ENCODE results near the gene CGREF1. TPM values are rescaled to one million over a fixed set of nuclear protein-coding genes. Genes with fewer than 3 reads are reported as not detected.

Gene CGREF1
- total RNA-seq, 2 experiments from 2014 or later, result 3.7 to 4.3 TPM

- TF ChIP-seq, protein P1, sequence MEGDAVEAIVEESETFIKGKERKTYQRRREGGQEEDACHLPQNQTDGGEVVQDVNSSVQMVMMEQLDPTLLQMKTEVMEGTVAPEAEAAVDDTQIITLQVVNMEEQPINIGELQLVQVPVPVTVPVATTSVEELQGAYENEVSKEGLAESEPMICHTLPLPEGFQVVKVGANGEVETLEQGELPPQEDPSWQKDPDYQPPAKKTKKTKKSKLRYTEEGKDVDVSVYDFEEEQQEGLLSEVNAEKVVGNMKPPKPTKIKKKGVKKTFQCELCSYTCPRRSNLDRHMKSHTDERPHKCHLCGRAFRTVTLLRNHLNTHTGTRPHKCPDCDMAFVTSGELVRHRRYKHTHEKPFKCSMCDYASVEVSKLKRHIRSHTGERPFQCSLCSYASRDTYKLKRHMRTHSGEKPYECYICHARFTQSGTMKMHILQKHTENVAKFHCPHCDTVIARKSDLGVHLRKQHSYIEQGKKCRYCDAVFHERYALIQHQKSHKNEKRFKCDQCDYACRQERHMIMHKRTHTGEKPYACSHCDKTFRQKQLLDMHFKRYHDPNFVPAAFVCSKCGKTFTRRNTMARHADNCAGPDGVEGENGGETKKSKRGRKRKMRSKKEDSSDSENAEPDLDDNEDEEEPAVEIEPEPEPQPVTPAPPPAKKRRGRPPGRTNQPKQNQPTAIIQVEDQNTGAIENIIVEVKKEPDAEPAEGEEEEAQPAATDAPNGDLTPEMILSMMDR (IDR thresholded peaks at IDR 0.05), result no peak
- ATAC-seq (no peak), DNase-seq (no peak)
- ChIA-PET POLR2A (interaction anchor here (0.6 to 3.1 kb wide), 7 partner anchors 8 to 110 kb away, joined by 3 to 12 read pairs (median 4); partner anchors contain the start of gene AGBL5), CTCF (interaction anchor here (0.9 to 1.7 kb wide), 3 partner anchors 13 to 212 kb away, joined by 3 to 9 read pairs (median 4); partner anchors contain the start of gene AGBL5)
- intact Hi-C loops (cut with micrococcal nuclease), result no loop called here
- no peak overlapping the region for H3K27ac Mint-ChIP-seq
- H3K4me1 Mint-ChIP-seq (ENCODE audit: low read depth), result peaks cover 39% of the 10 kb centered on the region
- H3K27me3 Mint-ChIP-seq, result no peaks in the 10 kb centered on the region
- H3K4me3 Mint-ChIP-seq, result no peak overlapping the region
- H3K36me3 Mint-ChIP-seq (ENCODE audit: low read depth), result peaks cover 41% of the 10 kb centered on the region
- no peaks in the 10 kb centered on the region for H3K9me3 Mint-ChIP-seq
Observed at GRCh38 chr2:27067385-27067784, 51.5 kb downstream of the CGREF1 start.

- Mint-ChIP-seq H3K4me3 (no peak overlapping the region), H3K9me3 (no peaks in the 10 kb centered on the region), H3K36me3 (ENCODE audit: low read depth) (peaks cover 38% of the 10 kb centered on the region), H3K4me1 (ENCODE audit: low read depth) (peaks cover 28% of the 10 kb centered on the region), H3K27me3 (no peaks in the 10 kb centered on the region), H3K27ac (no peak overlapping the region)
- POLR2A ChIA-PET, result interaction anchor here (0.7 to 2.1 kb wide), 3 partner anchors 9 to 12 kb away, joined by 3 to 7 read pairs (median 3); no protein-coding TSS in a partner anchor
- no peak for DNase-seq
- intact Hi-C loops (cut with micrococcal nuclease), result no loop called here
- CTCF ChIA-PET, result interaction anchor here (0.9 kb wide), 1 partner anchor 23 kb away, joined by 3 read pairs; no protein-coding TSS in a partner anchor
- no peak for ATAC-seq
- TF ChIP-seq, protein P1 (IDR thresholded peaks at IDR 0.05), result no peak
Observed at GRCh38 chr2:27065128-27065527, 53.8 kb downstream of the CGREF1 start.

- TF ChIP-seq, protein P1 (IDR thresholded peaks at IDR 0.05), result no peak
- Mint-ChIP-seq H3K4me3 (no peak overlapping the region), H3K36me3 (ENCODE audit: low read depth) (peaks cover 21% of the 10 kb centered on the region), H3K27me3 (no peaks in the 10 kb centered on the region), H3K9me3 (no peaks in the 10 kb centered on the region), H3K4me1 (ENCODE audit: low read depth) (no peaks in the 10 kb centered on the region), H3K27ac (no peak overlapping the region)
- ChIA-PET CTCF (no interaction called here), POLR2A (interaction anchor here (0.5 to 5.0 kb wide), 6 partner anchors 8 to 85 kb away, joined by 3 to 27 read pairs (median 4); partner anchors contain the start of gene OST4)
- DNase-seq (no peak), ATAC-seq (no peak)
- intact Hi-C loops (cut with micrococcal nuclease), result no loop called here
Observed at GRCh38 chr2:27060323-27060722, 58.6 kb downstream of the CGREF1 start.

GRCh38 chr2:27059141-27059820 is 59.6 kb downstream of the CGREF1 start:
- intact Hi-C loops (cut with micrococcal nuclease), result no loop called here

More at GRCh38 chr2:27059141-27059820, 59.6 kb downstream of the CGREF1 start:
- H3K4me1 Mint-ChIP-seq (ENCODE audit: low read depth), result no peaks in the 10 kb centered on the region
- no peak overlapping the region for H3K4me3 Mint-ChIP-seq
- no peak overlapping the region for H3K27ac Mint-ChIP-seq
- H3K27me3 Mint-ChIP-seq, result no peaks in the 10 kb centered on the region
- POLR2A ChIA-PET, result interaction anchor here (0.8 to 5.0 kb wide), 5 partner anchors 9 to 34 kb away, joined by 3 to 27 read pairs (median 4); partner anchors contain the start of gene OST4
- no peaks in the 10 kb centered on the region for H3K9me3 Mint-ChIP-seq
- CTCF ChIA-PET, result interaction anchor here (0.9 to 1.1 kb wide), 3 partner anchors 12 to 97 kb away, joined by 3 to 4 read pairs (median 3); partner anchors contain the start of gene OST4
- peaks cover 14% of the 10 kb centered on the region for H3K36me3 Mint-ChIP-seq (ENCODE audit: low read depth)
- TF ChIP-seq, protein P1 (IDR thresholded peaks at IDR 0.05), result no peak
- DNase-seq, result no peak
- ATAC-seq, result no peak

Measured in activated CD8-positive, alpha-beta T cell treated with anti-CD3 and anti-CD28 coated beads for 36 hours (primary cell).